T-helper 2 cell (primary cell): Measurements from ENCODE around the gene KCNA1.

Experiments
- DNase-seq, 5 experiments: peaks; one replicate each; pipeline versions ENCODE4 v3.0.0 to v3.0.0-alpha.2; 2012 to 2022

KCNA1 gene

GRCh38 chr12:4911316-4911994, 1.8 kb downstream of the KCNA1 start:
- DNase-seq = no peak

GRCh38 chr12:4914720-4915119, 5.0 kb downstream of the KCNA1 start:
- no peak for DNase-seq

GRCh38 chr12:4915752-4916151, 6.0 kb downstream of the KCNA1 start:
- DNase-seq = no peak

DNA sequence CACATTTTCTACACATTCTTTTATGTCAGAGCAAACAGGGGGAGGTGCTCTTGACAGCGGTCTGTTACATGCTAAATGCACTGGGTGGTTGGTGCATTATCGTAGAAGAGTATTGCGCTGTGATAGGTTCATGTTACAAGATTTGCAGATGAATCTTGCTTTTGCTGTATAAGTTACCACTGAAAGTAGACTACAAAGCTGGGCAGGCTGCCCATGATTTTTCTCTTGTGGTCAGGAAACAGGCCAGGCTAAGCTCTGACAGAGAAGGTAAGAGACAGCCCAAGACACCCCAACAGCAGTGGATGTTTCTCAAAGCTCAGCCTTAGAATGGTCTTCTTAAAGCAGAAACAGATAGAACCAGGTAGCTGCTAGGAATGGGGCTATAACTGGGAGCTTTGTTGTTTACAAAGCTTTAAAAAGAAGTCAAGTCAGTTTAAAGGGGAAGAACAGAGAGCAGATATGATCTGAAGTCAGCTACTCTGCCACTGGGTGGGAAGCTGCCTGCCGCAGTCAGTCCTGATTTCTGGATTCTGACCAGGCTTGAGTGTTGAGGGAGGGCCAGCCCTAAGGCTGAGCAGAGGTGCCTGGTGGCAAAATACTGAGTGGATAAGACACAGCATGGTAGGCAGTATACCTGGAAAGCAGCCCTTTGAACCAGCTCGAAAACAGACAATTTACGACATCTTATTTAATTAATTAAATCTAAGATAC, 9.4 kb downstream of the KCNA1 start:
- no peak for DNase-seq

DNA sequence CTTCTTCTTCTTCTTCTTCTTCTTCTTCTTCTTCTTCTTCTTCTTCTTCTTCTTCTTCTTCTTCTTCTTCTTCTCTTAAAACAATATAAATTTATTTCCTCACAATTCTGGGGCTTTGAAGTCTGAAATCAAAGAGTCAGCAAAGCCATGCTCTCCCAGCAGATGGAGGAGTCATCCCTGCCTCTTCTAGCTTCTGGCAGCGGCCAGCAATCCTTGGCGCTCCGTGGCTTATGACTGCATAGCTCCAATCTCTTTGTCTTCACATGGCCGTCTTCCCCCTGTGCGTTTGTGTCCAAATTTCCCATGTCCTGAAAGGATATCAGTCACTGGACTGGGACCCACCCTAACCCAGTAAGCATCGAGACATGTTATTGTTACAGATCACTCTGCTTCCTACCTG, 22.9 kb downstream of the KCNA1 start:
- no peak for DNase-seq

DNA sequence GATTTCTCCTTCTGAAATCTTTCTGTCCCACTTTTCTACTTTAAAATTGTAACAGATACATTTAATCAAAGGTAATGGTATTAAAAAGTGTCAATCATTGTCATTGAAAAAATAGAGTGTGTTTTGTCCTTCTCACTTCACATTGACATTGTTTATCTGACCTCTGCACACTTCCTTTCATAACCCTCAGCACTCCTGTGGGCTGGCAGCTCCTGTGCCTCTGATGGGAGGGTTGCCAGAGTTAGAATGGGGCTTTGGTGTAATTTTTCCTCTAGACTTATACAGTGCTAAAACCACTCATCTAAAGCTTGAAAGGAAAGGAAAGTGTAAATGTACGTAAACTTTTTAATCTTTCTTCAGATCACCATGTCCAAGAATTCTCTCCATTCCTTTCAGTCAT, 23.7 kb downstream of the KCNA1 start:
- DNase-seq = no peak

DNA sequence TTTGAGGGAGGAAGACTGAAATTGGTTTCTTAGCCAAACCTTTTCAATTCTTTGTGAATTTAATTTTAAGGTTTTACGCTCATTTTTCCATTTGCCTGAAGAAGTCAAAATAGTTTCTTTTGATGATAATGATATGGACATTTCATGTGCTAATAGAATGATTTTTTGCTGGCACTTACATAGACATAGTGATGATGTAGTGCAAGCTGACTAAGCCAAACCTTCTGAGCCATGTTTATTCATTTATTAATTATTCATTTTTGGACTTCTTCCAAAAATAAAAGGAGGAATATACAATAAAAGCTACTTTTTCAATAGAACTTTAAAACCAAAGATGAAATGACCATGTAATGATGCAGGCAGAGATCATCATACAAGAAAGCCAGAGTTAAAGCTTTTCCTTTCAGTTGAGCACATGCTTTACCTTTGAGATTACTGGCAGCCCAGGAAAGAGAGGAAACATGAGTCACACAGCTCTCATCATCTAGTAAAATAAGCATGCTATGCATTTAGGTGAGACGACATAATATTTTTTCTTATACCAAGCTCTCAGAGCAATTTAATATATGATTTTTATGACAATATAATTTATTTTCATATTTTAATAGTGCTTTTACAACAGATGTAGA, 24.8 kb downstream of the KCNA1 start:
- DNase-seq = no peak

DNA sequence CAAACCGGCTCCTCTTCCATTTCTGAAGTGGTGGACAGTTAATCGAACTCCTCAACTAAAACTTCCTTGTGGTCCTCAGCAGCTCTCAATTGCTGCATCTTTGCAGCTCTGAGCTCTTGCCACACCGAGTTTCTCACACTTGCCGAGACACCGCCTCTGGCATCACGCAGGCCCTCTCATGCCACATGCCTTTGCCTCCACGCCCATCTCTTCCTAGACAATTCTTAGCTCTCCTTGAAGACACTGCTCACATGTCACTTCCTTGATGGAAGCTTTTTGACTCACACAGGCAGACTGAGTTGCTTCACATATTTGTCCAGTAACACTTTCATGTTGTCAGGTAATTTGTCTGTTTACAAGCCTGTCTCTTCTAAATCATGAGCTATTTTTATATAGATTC, 29.2 kb downstream of the KCNA1 start:
- DNase-seq = no peak

DNA sequence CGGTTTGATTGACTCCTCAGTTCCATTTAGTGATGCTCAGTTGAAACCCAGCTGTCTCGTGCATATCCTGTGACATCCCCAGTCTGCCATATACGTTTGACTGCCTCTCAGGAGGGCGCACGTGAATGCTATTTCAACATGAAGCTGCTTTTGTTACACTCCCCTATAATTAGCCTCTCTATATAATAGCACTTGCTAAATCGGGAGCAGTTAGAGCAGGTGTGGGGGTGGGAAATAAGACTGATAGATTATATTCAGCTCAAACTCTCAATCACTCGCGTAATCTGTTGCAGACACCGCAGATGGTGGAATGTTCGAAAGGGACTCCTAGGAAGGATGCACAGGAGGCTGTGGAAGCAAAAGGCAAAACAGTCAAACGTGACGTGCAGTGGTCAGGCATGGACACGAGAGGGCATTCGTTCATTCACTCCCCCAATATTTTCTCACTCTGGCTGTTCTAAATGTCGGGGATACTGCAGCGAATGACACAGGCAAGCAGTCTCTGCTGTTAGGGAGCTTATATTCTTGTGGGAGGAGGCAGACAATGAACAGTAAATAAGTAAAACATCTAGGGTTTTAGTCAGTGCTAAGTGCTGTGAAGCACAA, 29.8 kb downstream of the KCNA1 start:
- no peak for DNase-seq

- no peak for DNase-seq
These were observed 33.6 kb downstream of the KCNA1 start for GRCh38 chr12:4943067-4943937.

- no peak for DNase-seq
These were observed 34.2 kb downstream of the KCNA1 start for GRCh38 chr12:4943938-4944284.

DNA sequence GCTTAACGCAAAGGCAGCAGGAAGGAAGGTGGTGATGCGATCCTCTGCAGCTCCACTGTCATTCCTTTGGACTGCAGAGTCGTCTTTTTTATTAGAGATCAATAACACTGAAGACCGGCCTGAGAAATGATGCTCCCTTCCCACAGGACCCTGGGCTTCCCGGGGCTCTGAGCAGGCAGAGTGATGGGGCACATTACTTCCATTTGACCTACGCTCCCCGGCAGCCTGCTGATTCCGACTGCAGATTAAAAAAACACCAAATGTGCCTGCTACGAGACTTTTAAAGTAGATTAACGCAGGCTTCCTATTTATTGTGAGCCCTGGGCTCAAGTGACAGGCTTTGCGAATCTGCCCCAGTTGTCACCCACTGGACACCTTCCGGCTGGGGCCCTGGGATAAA, 37.5 kb downstream of the KCNA1 start:
- DNase-seq = no peak

GRCh38 chr12:4951083-4951482, 41.4 kb downstream of the KCNA1 start:
- DNase-seq = no peak

GRCh38 chr12:4951601-4952000, 41.9 kb downstream of the KCNA1 start:
- no peak for DNase-seq

DNA sequence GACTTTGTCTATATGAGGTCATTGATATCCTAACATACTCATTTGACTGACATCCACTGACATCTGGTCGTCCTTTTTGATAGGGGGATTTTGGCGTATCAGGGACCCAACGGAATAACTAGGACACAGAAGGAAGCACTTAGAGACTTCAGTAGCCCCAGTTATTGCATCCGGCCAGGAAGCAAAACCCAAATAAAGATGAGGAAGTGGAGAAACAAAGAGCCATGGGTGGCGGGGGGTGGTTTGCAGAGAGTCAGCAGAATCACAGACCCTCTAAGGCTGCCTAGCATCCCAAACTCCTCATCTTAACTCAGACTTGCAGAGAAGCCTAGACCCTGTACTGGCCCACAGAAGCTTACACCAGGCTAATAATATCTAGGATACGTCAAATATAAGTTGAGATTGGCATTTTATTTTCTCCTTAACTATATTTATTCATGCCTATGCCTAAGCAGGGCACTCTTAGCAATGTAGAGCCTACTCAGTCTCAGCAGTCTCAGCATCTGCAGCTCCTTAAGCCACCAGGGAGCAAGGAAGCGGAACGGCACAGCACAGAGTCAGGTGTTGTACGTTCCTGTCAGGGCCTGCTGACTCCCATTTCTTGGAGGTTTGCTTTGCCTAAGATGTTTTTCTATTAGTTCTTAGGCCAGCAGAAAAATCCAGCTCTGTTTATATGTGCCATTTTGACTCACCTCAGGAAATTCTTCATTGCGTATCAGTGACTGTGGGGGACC, 45.1 kb downstream of the KCNA1 start:
- no peak for DNase-seq

GRCh38 chr12:4956054-4956453, 46.3 kb downstream of the KCNA1 start:
- no peak for DNase-seq

GRCh38 chr12:4956968-4957367, 47.3 kb downstream of the KCNA1 start:
- no peak for DNase-seq

GRCh38 chr12:4957761-4958160, 48.1 kb downstream of the KCNA1 start:
- no peak for DNase-seq

- no peak for DNase-seq
These were observed 49.1 kb downstream of the KCNA1 start for GRCh38 chr12:4958697-4959375.

DNA sequence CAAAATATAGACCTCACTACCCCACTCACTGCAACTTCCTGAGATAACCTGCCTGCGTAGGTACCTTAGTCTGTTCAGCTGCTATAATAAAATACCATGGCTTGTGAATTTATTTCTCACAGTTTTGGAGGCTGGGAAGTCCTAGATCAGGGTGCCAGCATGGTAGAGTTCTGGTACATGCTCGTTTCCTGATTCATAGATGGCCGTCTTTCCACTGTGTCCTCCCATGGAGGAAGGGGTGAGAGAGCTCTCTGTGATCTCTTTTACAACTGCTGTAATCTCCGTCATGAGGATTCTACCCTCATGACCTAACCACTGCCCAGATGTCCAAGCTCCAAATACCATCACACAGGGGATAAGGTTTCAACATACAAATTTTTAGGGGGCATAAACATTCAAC, 49.7 kb downstream of the KCNA1 start:
- DNase-seq = no peak

DNA sequence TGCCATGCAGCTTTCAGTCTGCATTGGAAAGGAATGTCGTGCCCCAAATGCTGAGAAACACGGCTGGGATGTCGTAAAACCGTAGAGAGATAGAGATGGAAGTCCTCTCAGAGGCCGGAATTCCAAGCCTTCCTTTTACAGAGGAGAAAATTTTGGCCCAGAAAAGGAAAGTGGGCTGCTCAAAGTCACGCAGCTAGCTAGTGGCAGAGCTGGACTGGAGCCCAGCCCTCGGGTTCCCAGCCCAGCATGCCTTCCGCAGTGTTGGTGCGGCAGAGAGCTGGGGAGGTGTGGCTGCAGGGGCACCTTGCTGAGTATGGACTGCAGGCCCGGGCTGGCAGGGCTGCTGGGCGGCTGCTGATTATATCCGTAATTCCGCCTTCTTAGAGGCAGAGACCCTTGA, 50.3 kb downstream of the KCNA1 start:
- DNase-seq = no peak

DNA sequence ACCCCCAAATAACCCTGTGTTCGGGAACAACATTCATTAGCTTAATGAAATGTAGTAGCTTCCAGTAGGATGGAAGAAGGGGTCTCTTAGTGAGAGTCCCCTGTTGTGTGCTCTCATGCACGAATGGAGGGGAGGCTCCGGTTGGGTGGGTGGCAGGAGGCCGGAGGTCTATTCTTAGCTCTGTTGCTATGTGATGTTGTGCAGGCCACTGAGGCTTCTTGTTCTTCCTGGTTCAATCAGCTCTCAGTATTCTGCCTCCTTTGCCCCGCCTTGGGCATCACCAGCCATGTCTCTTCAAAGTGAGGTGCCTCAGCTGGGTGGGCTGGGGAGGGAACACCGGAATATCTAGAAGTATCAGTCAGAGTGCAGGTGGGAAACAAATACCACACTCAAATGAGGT, 50.8 kb downstream of the KCNA1 start:
- no peak for DNase-seq
